GM19025 (cell line): ENCODE measurements around the gene DOC2A.
"Not testable (repeated sequence)": the region's sequence is repeated elsewhere in the genome, so short reads cannot be mapped to it uniquely, and the experiment has no call there.

Source experiments
- ATAC-seq: cut with Tn5 transposase; IDR thresholded peaks from one replicate; pipeline ENCODE4 v1.9.1; 2021; ENCODE audit warnings: mild to moderate bottlenecking, low read depth, moderate library complexity; ENCODE audit not compliant: unreplicated experiment

Gene DOC2A

GRCh38 chr16:30010844-30011713 lies at the start of gene DOC2A:
Gene DOC2A (minus strand): TSS chr16:30011027. CDS start chr16:30010222, 805 bp downstream.
- no peak for ATAC-seq

GRCh38 chr16:30060346-30060745 lies 49.5 kb upstream of the DOC2A start:
- ATAC-seq: no peak

GRCh38 chr16:30054959-30055553 lies 44.2 kb upstream of the DOC2A start:
- no peak for ATAC-seq

- ATAC-seq: no peak
Measured at GRCh38 chr16:30054451-30054850, 43.6 kb upstream of the DOC2A start.

GRCh38 chr16:30053376-30054015 lies 42.7 kb upstream of the DOC2A start:
- no peak for ATAC-seq

GRCh38 chr16:30052671-30053372 lies 42.0 kb upstream of the DOC2A start:
- ATAC-seq: peak; percentile 76

GRCh38 chr16:30051518-30051917 lies 40.7 kb upstream of the DOC2A start:
- ATAC-seq: no peak

GRCh38 chr16:30049871-30050270 lies 39.0 kb upstream of the DOC2A start:
- ATAC-seq: no peak

- ATAC-seq: no peak
Measured at GRCh38 chr16:30046588-30046987, 35.8 kb upstream of the DOC2A start.

- ATAC-seq: no peak
Measured at GRCh38 chr16:30046178-30046577, 35.4 kb upstream of the DOC2A start.

- ATAC-seq: no peak
Measured at GRCh38 chr16:30041841-30042240, 31.0 kb upstream of the DOC2A start.

- ATAC-seq: not testable (repeated sequence)
Measured at GRCh38 chr16:30040690-30041089, 29.9 kb upstream of the DOC2A start.

GRCh38 chr16:30040221-30040620 lies 29.4 kb upstream of the DOC2A start:
- no peak for ATAC-seq

- no peak for ATAC-seq
Measured at GRCh38 chr16:30033270-30033669, 22.4 kb upstream of the DOC2A start.

GRCh38 chr16:30032083-30032819 lies 21.4 kb upstream of the DOC2A start:
- no peak for ATAC-seq

GRCh38 chr16:30031477-30031918 lies 20.7 kb upstream of the DOC2A start:
- ATAC-seq: no peak

GRCh38 chr16:30030841-30031413 lies 20.1 kb upstream of the DOC2A start, which contains the start of gene TLCD3B:
Gene TLCD3B (minus strand): TSS chr16:30031271. CDS start chr16:30030527, 744 bp downstream.
- no peak for ATAC-seq

- ATAC-seq: no peak
Measured at GRCh38 chr16:30030011-30030685, 19.3 kb upstream of the DOC2A start.

GRCh38 chr16:30028438-30029076 lies 17.7 kb upstream of the DOC2A start:
- no peak for ATAC-seq
